Airway epithelial cell (primary cell): ENCODE data around the gene NME7. TPM values are rescaled to one million over a fixed set of nuclear protein-coding genes. Genes with fewer than 3 reads are reported as not detected.

Experiments used
- total RNA-seq: library from RNA; depleted of rRNA; stranded (reverse); fragments of >200 nt; gene quantifications from 2 replicates; pipeline ENCODE4 v1.2.3, GENCODE V29; 2015

Gene NME7
- 12.9 and 25.2 TPM in 2 replicates for total RNA-seq

DNA sequence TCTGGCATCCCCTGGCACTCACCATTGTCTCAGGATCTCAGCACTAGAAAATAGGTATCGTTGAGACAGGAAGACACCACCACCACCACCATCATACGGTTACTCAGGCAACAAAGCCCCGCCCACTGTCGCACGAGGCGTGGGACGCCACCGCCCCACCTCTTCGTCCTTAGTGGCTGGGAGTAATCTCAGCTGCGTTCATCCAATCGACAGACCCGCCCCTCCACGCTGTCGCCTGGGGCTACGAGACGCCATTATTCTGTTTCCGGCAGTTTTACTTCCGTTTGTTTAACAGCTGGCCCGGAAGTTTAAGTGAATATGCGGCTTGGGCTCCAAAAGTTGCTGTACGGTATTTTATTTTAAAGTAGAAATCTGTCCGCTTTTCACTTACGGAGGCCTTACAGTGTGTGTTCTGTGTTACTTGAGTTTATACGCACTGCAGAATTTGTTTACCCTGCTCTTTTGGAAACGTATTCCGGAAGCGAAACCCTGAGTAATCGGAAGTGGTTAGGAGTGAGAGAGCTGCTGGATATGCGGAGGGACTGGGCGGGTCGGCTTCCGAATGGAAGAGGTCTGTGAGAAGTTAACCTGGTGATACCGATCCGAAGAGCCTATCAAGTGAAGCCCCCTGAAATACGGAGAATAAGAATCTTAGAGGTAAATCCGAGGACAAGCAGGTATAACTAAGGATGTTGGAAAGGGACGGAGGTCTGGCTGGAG is at the start of gene NME7, which contains the start of gene BLZF1:
TSS of gene NME7 (minus strand) at position 112 of the 720 bp plus-strand sequence. CDS start at position 25, 87 bp downstream.
TSS of gene BLZF1 (plus strand) at position 510 of the 720 bp plus-strand sequence. CDS start 1,328 bp downstream, outside the sequence.

GRCh38 chr1:169106095-169106920 is 261.3 kb downstream of the NME7 start, which contains the start of gene ATP1B1:
ATP1B1 (plus strand) TSS chr1:169106690; CDS start chr1:169106830, 140 bp downstream.

Other genes with a start within 250 kb of the NME7 start
- 23.7 and 24.7 TPM in 2 replicates for gene BLZF1, start 398 bp upstream of the NME7 start, total RNA-seq
- 0.51 and 1.1 TPM in 2 replicates for gene CCDC181, start 59.7 kb upstream of the NME7 start, total RNA-seq
- gene SLC19A2, start 118.1 kb upstream of the NME7 start, total RNA-seq = 7.2 and 9.0 TPM in 2 replicates
- under 0.01 and 0.07 TPM in 2 replicates for gene F5, start 218.7 kb upstream of the NME7 start, total RNA-seq